ENCODE measurements around the gene CNST. TPM values are rescaled to one million over a fixed set of nuclear protein-coding genes. Genes with fewer than 3 reads are reported as not detected.

Gene CNST
- total and polyA plus RNA-seq, 2 of the 13 experiments (the other 11 are each of a cell fraction or from before 2014, with no cell fraction given): 6.3 to 12.4 TPM

DNA sequence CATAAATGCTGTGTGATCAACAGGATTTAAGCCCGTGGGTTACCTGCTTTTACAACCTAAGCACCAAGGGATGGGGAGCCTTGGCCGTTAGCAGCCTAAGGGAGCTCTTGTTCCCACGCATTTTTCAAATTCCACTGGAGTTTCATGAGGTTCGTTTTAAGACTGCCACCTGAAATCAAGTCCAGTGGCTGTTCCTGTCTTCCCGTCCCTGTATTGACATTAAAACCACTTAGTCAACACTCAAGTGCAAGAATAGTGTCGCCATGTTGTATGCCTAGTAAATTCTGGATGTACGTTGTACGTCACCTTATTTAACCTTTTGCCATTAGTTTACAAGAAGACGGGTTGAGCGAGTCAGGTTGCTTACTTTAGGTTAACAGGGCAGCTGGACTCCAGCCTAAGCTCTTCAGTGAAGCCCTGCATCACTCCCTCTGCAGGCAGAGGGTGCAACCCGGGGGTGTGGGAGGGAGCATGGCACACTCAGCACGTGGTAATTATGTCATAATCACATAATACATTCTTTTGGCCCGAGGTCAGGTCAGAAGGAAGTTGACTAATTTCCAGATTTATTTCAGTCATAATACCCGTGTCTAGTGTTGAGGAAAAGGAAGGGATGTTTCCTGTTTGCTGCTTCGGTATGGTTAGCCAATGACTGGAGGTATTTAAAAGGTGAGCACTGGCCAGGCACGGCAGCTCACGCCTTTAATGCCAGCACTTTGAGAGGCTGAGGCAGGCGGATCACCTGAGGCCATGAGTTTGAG lies 42.5 kb downstream of the CNST start (continued):
- TF ChIP-seq, protein P1, sequence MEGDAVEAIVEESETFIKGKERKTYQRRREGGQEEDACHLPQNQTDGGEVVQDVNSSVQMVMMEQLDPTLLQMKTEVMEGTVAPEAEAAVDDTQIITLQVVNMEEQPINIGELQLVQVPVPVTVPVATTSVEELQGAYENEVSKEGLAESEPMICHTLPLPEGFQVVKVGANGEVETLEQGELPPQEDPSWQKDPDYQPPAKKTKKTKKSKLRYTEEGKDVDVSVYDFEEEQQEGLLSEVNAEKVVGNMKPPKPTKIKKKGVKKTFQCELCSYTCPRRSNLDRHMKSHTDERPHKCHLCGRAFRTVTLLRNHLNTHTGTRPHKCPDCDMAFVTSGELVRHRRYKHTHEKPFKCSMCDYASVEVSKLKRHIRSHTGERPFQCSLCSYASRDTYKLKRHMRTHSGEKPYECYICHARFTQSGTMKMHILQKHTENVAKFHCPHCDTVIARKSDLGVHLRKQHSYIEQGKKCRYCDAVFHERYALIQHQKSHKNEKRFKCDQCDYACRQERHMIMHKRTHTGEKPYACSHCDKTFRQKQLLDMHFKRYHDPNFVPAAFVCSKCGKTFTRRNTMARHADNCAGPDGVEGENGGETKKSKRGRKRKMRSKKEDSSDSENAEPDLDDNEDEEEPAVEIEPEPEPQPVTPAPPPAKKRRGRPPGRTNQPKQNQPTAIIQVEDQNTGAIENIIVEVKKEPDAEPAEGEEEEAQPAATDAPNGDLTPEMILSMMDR (CRISPR knock-in tag; IDR thresholded peaks at IDR 0.05): peak; percentile 24; the same call in 1 of the 2 replicates
- TF ChIP-seq TFDP1 (CRISPR knock-in tag; IDR thresholded peaks at IDR 0.05; ENCODE audit: borderline replicate concordance) (no peak), ZNF775 (CRISPR knock-in tag; IDR thresholded peaks at IDR 0.05; ENCODE audit: borderline replicate concordance) (no peak), ZNF460 (CRISPR knock-in tag; IDR thresholded peaks at IDR 0.05; ENCODE audit: borderline replicate concordance) (no peak), ZNF333 (CRISPR knock-in tag; IDR thresholded peaks at IDR 0.05; ENCODE audit: borderline replicate concordance) (no peak), NR2C2 (CRISPR knock-in tag; IDR thresholded peaks at IDR 0.05; ENCODE audit: borderline replicate concordance) (no peak), ZBTB40 (IDR thresholded peaks at IDR 0.05) (no peak), ZBTB40 (CRISPR knock-in tag; IDR thresholded peaks at IDR 0.05) (no peak), ETS1 (CRISPR knock-in tag; IDR thresholded peaks at IDR 0.05) (no peak), ZNF644 (CRISPR knock-in tag; IDR thresholded peaks at IDR 0.05; ENCODE audit: low read depth) (peak; percentile 59; the same call in 1 of the 2 replicates)
- TF ChIP-seq, protein P2, sequence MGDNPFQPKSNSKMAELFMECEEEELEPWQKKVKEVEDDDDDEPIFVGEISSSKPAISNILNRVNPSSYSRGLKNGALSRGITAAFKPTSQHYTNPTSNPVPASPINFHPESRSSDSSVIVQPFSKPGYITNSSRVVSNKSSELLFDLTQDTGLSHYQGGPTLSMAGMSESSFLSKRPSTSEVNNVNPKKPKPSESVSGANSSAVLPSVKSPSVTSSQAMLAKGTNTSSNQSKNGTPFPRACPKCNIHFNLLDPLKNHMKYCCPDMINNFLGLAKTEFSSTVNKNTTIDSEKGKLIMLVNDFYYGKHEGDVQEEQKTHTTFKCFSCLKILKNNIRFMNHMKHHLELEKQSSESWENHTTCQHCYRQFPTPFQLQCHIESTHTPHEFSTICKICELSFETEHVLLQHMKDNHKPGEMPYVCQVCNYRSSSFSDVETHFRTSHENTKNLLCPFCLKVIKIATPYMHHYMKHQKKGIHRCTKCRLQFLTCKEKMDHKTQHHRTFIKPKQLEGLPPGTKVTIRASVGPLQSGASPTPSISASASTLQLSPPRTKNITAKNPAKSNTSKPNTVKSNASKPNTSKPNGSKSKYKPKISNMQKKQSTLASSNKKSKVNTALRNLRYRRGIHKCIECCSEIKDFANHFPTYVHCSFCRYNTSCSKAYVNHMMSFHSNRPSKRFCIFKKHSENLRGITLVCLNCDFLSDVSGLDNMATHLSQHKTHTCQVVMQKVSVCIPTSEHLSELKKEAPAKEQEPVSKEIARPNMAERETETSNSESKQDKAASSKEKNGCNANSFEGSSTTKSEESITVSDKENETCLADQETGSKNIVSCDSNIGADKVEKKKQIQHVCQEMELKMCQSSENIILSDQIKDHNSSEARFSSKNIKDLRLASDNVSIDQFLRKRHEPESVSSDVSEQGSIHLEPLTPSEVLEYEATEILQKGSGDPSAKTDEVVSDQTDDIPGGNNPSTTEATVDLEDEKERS (CRISPR knock-in tag; IDR thresholded peaks at IDR 0.05): no peak

Data from HepG2 (cell line).